Liver (tissue), 9 donors: ENCODE measurements around the gene PSMB7. TPM values are rescaled to one million over a fixed set of nuclear protein-coding genes. Genes with fewer than 3 reads are reported as not detected.

Experiments
- DNase-seq: peaks from one replicate; pipeline ENCODE4 v3.0.0-alpha.2; 2017; ENCODE audit warnings: low spot score
- H3K27ac ChIP-seq, 2 donors: one replicate each; pipeline ENCODE4 v1.7.0; 2013; ENCODE audit warnings: inconsistent platforms in 2 of 2, low read length in 2 of 2, control low read depth in 1 of 2, low read depth in 1 of 2, mild to moderate bottlenecking in 1 of 2
- H3K27me3 ChIP-seq, 4 donors: one replicate each; pipeline versions ENCODE4 v1.6.1 to v1.7.0; 2013; ENCODE audit warnings: low read length in 3 of 4, inconsistent platforms in 1 of 4, mild to moderate bottlenecking in 1 of 4, moderate library complexity in 1 of 4; ENCODE audit not compliant: control insufficient read depth in 4 of 4, insufficient read depth in 4 of 4
- H3K36me3 ChIP-seq, 4 donors: one replicate each; pipeline versions ENCODE4 v1.6.1 to v1.7.0; 2013; ENCODE audit warnings: low read length in 3 of 4, mild to moderate bottlenecking in 3 of 4, low read depth in 1 of 4, moderate library complexity in 1 of 4; ENCODE audit not compliant: control insufficient read depth in 4 of 4, insufficient read depth in 3 of 4
- H3K4me1 ChIP-seq, 4 donors: one replicate each; pipeline versions ENCODE4 v1.6.1 to v1.7.0; 2013; ENCODE audit warnings: low read length in 3 of 4, mild to moderate bottlenecking in 3 of 4, moderate library complexity in 1 of 4; ENCODE audit not compliant: control insufficient read depth in 4 of 4, insufficient read depth in 4 of 4
- H3K4me3 ChIP-seq, 3 donors: one replicate each; pipeline versions ENCODE4 v1.6.1 to v1.7.0; 2013; ENCODE audit warnings: low read length in 3 of 3, control low read depth in 1 of 3, low read depth in 1 of 3, mild to moderate bottlenecking in 1 of 3
- H3K9ac ChIP-seq, 2 donors: one replicate each; pipeline ENCODE4 v1.7.0; 2013; ENCODE audit warnings: low read length in 2 of 2, mild to moderate bottlenecking in 2 of 2, moderate library complexity in 2 of 2, control low read depth in 1 of 2, low read depth in 1 of 2
- H3K9me3 ChIP-seq, 4 donors: one replicate each; pipeline versions ENCODE4 v1.6.1 to v1.7.0; 2013; ENCODE audit warnings: low read length in 3 of 4; ENCODE audit not compliant: control insufficient read depth in 4 of 4
- CTCF ChIP-seq: fragments of 150-350 bp; IDR thresholded peaks from 2 replicates; pipeline ENCODE4 v1.5.1; 2017; ENCODE audit warnings: improper control_type of control experiment, low read depth, low read length; ENCODE audit not compliant: missing input control
- EGR1 ChIP-seq, 2 donors: IDR thresholded peaks; 2 replicates each; pipeline ENCODE4 v1.6.1; 2016 to 2018; ENCODE audit warnings: antibody characterized with exemption in 2 of 2, low read depth in 2 of 2
- FOXA1 ChIP-seq: IDR thresholded peaks from 2 replicates; pipeline ENCODE4 v1.6.1; 2016; ENCODE audit warnings: antibody characterized with exemption
- FOXA2 ChIP-seq: IDR thresholded peaks from 2 replicates; pipeline ENCODE4 v1.6.1; 2016; ENCODE audit warnings: antibody characterized with exemption
- GABPA ChIP-seq, 2 donors: IDR thresholded peaks in 1 of 2; conservative IDR thresholded peaks in 1 of 2; 2 replicates each; pipeline ENCODE4 v1.6.1; 2016; ENCODE audit warnings: antibody characterized with exemption in 2 of 2, mild to moderate bottlenecking in 1 of 2, moderate library complexity in 1 of 2
- HNF4A ChIP-seq, 2 donors: conservative IDR thresholded peaks; 2 replicates each; pipeline ENCODE4 v1.6.1; 2016; ENCODE audit warnings: antibody characterized with exemption in 2 of 2, mild to moderate bottlenecking in 2 of 2
- HNF4G ChIP-seq: IDR thresholded peaks from 2 replicates; pipeline ENCODE4 v1.6.1; 2016; ENCODE audit warnings: antibody characterized with exemption
- JUND ChIP-seq, 2 donors: IDR thresholded peaks; 2 replicates each; pipeline ENCODE4 v1.6.1; 2016; ENCODE audit warnings: antibody characterized with exemption in 2 of 2
- MAX ChIP-seq: IDR thresholded peaks from 2 replicates; pipeline ENCODE4 v1.6.1; 2016; ENCODE audit warnings: antibody characterized with exemption
- NR2F2 ChIP-seq: IDR thresholded peaks from 2 replicates; pipeline ENCODE4 v1.6.1; 2016; ENCODE audit warnings: antibody characterized with exemption
- RAD21 ChIP-seq, 2 donors: IDR thresholded peaks; 2 replicates each; pipeline ENCODE4 v1.6.1; 2016; ENCODE audit warnings: antibody characterized with exemption in 2 of 2, mild to moderate bottlenecking in 2 of 2
- RXRA ChIP-seq, 2 donors: IDR thresholded peaks; 2 replicates each; pipeline ENCODE4 v1.6.1; 2017 to 2018; ENCODE audit warnings: antibody characterized with exemption in 2 of 2, mild to moderate bottlenecking in 1 of 2
- TAF1 ChIP-seq: conservative IDR thresholded peaks from 2 replicates; pipeline ENCODE4 v1.6.1; 2016; ENCODE audit warnings: antibody characterized with exemption, mild to moderate bottlenecking
- YY1 ChIP-seq: IDR thresholded peaks from 2 replicates; pipeline ENCODE4 v1.6.1; 2016; ENCODE audit warnings: antibody characterized with exemption, mild to moderate bottlenecking
- WGBS: extraction: QIAGEN DNeasy Blood & Tissue Kit; methylation state at CpG from one replicate; pipeline ENCODE4 v1.1.7; 2013; 5-methylcytosine and 5-hydroxymethylcytosine counted together
- polyA plus RNA-seq, 2 donors: library from polyadenylated mRNA; stranded (reverse) in 1 of 2; unstranded in 1 of 2; fragments of 200-250 nt in 1 of 2; fragments of >200 nt in 1 of 2; fragmentation: Nextera tagmentation in 1 of 2; extraction: Ambion mirVana in 1 of 2; gene quantifications; one replicate each; pipeline versions ENCODE4 v1.2.1 to v1.2.3, GENCODE V29; 2013 to 2015
- total RNA-seq, 2 donors: library from RNA; depleted of rRNA; stranded (reverse); fragments of >200 nt; gene quantifications; one replicate each; pipeline ENCODE4 v1.2.3, GENCODE V29; 2014
- TF ChIP-seq, protein P1 (sequence below): IDR thresholded peaks from 2 replicates; pipeline ENCODE4 v1.6.1; 2016; ENCODE audit warnings: antibody characterized with exemption
- donor health status: healthy.
- donor health status: healthy.
- donor health status: healthy.
- donor health status: healthy.
- donor health status: healthy.

Gene PSMB7
- total and polyA plus RNA-seq, 4 donors = 90.9 to 183 (median 134) TPM

- TF ChIP-seq GABPA (IDR thresholded peaks at IDR 0.05 in 1 of 2, conservative IDR thresholded peaks at IDR 0.05 in 1 of 2) = no peak
These were observed 16.9 kb downstream of the PSMB7 start (continued) for GRCh38 chr9:124398191-124398935.

- no peak overlapping the region for H3K9ac ChIP-seq
- TF ChIP-seq HNF4A (conservative IDR thresholded peaks at IDR 0.05) (no peak), JUND (IDR thresholded peaks at IDR 0.05) (no peak), GABPA (IDR thresholded peaks at IDR 0.05 in 1 of 2, conservative IDR thresholded peaks at IDR 0.05 in 1 of 2) (no peak), YY1 (no peak), HNF4G (no peak), MAX (no peak), RXRA (IDR thresholded peaks at IDR 0.05) (no peak), FOXA1 (no peak)
- H3K27ac ChIP-seq = no peak overlapping the region
- no peak for DNase-seq
- 92% methylated on average over 4 of the region's 4 CpGs for WGBS
- peaks cover 0 to 8% (median 4%) of the 10 kb centered on the region in 4 donors for H3K36me3 ChIP-seq
- no peak overlapping the region for H3K4me3 ChIP-seq
- H3K4me1 ChIP-seq = peaks cover 0 to 26% (median 12%) of the 10 kb centered on the region in 4 donors
- no peaks in the 10 kb centered on the region for H3K9me3 ChIP-seq
- no peaks in the 10 kb centered on the region for H3K27me3 ChIP-seq
These were observed 19.4 kb downstream of the PSMB7 start for GRCh38 chr9:124395826-124396225.

DNA sequence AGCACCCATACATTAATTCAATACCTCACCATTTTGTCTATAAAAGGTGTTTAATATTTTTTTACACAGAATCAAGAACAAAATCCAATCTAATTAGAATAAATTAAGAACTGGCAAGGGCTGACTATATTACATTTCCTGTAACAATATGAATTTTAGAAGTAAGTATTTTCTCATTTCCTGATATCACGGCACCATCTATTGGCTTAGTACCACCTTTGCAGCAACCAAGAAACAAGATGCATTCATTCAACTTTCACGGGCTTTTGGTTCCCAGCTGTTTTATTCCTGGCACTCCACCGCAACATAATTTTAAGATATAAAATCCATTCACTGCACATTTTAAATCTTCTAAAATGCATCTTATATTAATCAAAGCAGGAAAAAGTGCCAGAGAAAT is 20.6 kb downstream of the PSMB7 start:
- H3K4me3 ChIP-seq = no peak overlapping the region
- H3K4me1 ChIP-seq = peaks cover under 1 to 38% (median 18%) of the 10 kb centered on the region in 4 donors
- H3K9ac ChIP-seq = no peak overlapping the region
- H3K36me3 ChIP-seq = peaks cover 0 to 7% (median 2%) of the 10 kb centered on the region in 4 donors
- H3K27ac ChIP-seq = no peak overlapping the region
- H3K27me3 ChIP-seq = no peaks in the 10 kb centered on the region
- TF ChIP-seq GABPA (IDR thresholded peaks at IDR 0.05 in 1 of 2, conservative IDR thresholded peaks at IDR 0.05 in 1 of 2) (no peak), RAD21 (IDR thresholded peaks at IDR 0.05) (peak in 1 of 2 donors; percentile 25), CTCF (peak; percentile 3)
- no peaks in the 10 kb centered on the region for H3K9me3 ChIP-seq
- 85% methylated on average over 3 of the region's 3 CpGs for WGBS
- DNase-seq = no peak

- Histone ChIP-seq H3K4me1 (peaks cover 5 to 43% (median 23%) of the 10 kb centered on the region in 4 donors), H3K27me3 (no peaks in the 10 kb centered on the region), H3K9me3 (no peaks in the 10 kb centered on the region), H3K4me3 (no peak overlapping the region), H3K36me3 (peaks cover 0 to 7% (median 2%) of the 10 kb centered on the region in 4 donors), H3K9ac (no peak overlapping the region), H3K27ac (no peak overlapping the region)
- WGBS = 79% methylated on average over 2 of the region's 2 CpGs
- DNase-seq = no peak
- no peak for TF ChIP-seq GABPA (IDR thresholded peaks at IDR 0.05 in 1 of 2, conservative IDR thresholded peaks at IDR 0.05 in 1 of 2)
- no peak for TF ChIP-seq CTCF
- no peak for TF ChIP-seq TAF1
- TF ChIP-seq EGR1 (IDR thresholded peaks at IDR 0.05; ENCODE audit: low read depth in 2 of 2) = no peak
- TF ChIP-seq, protein P1, sequence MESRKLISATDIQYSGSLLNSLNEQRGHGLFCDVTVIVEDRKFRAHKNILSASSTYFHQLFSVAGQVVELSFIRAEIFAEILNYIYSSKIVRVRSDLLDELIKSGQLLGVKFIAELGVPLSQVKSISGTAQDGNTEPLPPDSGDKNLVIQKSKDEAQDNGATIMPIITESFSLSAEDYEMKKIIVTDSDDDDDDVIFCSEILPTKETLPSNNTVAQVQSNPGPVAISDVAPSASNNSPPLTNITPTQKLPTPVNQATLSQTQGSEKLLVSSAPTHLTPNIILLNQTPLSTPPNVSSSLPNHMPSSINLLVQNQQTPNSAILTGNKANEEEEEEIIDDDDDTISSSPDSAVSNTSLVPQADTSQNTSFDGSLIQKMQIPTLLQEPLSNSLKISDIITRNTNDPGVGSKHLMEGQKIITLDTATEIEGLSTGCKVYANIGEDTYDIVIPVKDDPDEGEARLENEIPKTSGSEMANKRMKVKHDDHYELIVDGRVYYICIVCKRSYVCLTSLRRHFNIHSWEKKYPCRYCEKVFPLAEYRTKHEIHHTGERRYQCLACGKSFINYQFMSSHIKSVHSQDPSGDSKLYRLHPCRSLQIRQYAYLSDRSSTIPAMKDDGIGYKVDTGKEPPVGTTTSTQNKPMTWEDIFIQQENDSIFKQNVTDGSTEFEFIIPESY = no peak
- no peak for TF ChIP-seq JUND (IDR thresholded peaks at IDR 0.05)
- TF ChIP-seq FOXA2 = no peak
- TF ChIP-seq YY1 = no peak
- no peak for TF ChIP-seq NR2F2
These were observed 21.1 kb downstream of the PSMB7 start for GRCh38 chr9:124394167-124394566.
